GM18511 (cell line): ENCODE measurements around the gene GPR31.
A peak's percentile ranks its signal among the peaks of the same experiment; 100 is the strongest.
"Not testable (repeated sequence)": the region's sequence is repeated elsewhere in the genome, so short reads cannot be mapped to it uniquely, and the experiment has no call there.

Experiments used
- ATAC-seq: cut with Tn5 transposase; IDR thresholded peaks from one replicate; pipeline ENCODE4 v1.9.1; 2021; ENCODE audit warnings: mild to moderate bottlenecking, moderate library complexity; ENCODE audit not compliant: unreplicated experiment

GPR31 gene

DNA sequence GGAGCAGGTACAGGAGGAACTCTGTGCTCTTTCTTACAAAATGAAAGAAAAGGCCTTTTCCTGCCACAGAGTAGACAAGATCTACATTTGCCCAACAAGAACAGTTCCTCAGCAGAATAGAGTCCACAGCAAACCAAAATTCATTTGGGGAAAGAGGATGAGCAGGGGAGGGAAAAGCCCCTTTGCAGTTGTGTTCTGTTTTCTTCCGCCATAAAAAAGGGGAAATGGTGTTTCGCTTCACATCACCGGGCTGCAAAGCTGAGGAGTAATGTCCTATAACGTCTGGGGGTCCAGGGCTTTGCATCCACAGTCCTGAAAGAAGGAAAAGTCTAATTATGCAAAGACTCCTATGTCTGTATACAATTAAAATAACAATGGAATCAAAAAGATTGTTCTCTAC, at the start of gene GPR31:
GPR31 (minus strand) TSS at position 118 of the 400 bp plus-strand sequence. CDS start 149 bp downstream, outside the sequence.
- ATAC-seq: no peak

GRCh38 chr6:167207527-167207926, 49.7 kb upstream of the GPR31 start:
- ATAC-seq: no peak

GRCh38 chr6:167205316-167205715, 47.5 kb upstream of the GPR31 start:
- not testable (repeated sequence) for ATAC-seq

GRCh38 chr6:167204059-167204348, 46.2 kb upstream of the GPR31 start:
- not testable (repeated sequence) for ATAC-seq

DNA sequence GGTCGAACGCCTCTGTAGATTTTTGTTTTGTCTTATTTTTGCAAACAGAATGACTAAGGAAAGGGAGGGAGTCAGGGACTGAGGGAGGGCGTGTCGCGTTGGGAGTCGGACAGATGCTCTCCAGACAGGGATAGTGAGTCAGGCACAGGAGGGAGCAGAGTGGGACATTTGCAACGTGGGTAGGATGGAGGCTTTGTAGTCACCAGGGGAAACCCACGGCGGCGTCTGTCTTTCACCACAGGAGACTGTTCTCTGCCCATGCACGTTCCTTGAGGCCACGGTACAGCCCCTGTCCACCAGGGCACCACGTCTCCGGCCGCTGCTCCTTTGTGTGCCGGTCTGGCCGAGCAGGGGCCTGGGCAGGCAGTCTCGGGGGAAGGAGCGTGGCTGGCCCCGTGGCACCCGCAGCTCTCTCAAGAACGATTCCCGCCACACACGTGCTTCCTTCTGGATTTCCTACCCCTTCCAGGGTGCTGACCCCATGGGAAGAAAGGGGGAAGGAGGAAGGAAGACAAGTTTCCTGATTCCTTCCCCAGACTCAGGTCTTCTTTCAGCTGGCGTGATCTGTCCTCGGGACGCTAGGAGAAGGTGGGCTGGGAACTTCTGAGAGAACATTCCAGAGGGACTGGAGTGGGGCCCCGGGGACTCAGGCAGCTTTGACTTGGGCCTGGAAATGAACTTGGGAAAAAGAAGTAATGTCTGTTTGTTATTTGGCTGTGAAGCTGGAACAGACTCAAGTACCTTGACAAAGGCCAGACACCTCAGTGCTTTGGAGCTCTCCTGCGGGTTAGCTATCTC, 45.7 kb upstream of the GPR31 start:
- ATAC-seq: not testable (repeated sequence)

DNA sequence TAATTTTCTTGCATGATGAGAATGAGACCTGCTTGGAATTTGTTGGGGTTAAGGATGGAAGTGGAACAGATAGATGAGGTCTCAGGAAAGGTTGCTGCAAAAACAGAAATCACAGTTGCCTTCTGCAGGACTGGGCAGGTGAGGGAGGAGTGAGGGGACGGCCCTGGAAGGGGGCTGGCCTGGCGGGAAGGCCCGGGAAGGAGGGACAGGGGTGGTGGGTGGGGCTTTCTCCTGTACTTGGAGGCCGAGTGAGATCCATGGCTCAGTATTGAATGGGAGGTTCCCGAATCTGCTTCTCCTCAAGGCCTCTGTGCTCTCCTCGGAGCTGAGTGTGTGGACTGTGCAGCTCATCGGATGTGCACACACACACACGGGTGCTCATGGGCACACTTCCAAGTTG, 44.8 kb upstream of the GPR31 start:
- ATAC-seq: not testable (repeated sequence)

DNA sequence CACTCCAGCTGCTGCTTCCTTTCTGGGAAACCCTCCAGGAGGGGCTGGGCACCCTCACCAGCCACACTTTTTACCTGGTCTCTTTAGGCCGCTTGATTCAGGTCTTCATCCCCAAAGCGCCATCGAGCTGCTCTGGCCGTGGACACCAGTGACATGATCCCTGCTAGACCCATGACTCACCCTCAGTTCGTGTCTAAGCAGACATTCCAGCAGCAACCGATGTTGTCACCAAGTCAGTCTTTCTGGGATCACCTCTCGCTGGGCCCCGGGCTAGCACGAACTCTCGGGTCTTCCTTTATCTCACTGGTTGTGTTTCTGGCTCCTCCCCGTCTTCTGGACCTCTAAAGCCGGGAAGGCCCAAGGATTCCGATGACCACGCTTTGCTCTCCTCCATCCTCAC, 43.0 kb upstream of the GPR31 start:
- no peak for ATAC-seq

GRCh38 chr6:167195941-167196610, 38.3 kb upstream of the GPR31 start:
- not testable (repeated sequence) for ATAC-seq

DNA sequence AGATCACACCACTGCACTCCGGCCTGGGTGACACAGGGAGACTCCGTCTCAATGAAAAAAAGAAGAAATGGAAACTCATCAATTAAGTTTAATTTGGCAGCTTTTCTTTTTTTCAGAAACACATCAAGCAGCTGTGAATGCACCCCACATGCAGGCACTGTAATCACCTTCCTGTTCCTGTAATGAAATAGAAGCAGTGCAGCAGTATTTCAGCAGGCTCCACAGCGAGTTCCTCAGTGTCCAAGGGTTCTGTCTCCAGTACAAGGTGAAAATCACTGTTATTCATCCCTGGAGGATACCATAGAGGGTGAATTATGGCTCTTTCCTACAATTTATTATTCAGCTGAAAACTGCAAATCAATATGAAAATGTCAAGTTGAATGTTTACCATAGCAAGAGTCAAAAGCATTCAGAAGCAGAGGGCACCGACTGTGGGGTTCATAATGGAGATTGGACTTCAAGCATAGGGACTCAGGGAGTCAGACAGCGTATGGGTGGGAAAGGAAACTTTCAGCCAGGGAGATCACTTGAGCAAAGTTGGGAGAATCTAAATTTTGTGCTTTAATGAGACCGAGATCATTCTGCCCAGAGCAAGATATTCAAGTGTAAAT, 35.8 kb upstream of the GPR31 start:
- not testable (repeated sequence) for ATAC-seq

- not testable (repeated sequence) for ATAC-seq
Measured at GRCh38 chr6:167191043-167191583, 33.3 kb upstream of the GPR31 start.

DNA sequence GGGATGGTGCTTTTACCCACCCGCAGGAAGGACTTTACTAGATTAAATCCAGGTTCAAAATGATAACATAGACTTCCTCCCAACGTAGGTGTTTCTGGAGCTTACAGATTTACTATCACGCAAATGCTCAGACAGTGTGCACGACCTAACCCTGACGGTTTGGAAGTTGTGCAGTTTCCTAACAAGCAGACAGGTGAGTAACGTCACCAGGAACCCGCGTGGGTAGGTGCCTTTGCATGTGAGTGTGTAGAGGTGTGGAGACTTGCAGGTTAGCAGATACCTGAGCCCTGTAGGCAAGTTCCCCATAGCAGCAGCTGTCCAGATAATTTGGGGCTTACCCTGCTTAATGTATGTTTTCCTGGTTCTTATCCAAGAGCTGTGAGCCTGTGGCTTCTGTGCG, 29.5 kb upstream of the GPR31 start:
- ATAC-seq: not testable (repeated sequence)

- not testable (repeated sequence) for ATAC-seq
Measured at GRCh38 chr6:167185101-167185500, 27.3 kb upstream of the GPR31 start.

DNA sequence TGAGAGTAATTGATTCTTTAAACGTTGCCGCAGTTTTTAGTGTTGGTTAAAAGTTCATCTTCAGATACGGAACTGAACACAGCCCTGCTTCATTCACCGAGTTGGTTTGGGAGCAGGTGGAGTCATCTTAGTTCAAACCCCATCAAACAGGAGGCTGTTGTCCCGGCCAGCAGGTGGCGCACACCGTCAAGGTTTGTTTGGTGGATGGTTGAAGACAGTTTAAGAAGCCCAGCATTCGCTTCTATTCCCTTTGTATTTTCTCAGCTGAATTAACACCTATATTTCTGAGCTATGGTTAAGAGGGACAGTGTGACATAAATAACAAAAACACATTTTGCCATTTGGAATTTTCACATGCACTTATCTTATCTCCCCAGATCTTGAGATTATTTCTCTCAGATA, 25.1 kb upstream of the GPR31 start:
- peak; percentile 87 for ATAC-seq

GRCh38 chr6:167181351-167181750, 23.6 kb upstream of the GPR31 start:
- ATAC-seq: not testable (repeated sequence)

DNA sequence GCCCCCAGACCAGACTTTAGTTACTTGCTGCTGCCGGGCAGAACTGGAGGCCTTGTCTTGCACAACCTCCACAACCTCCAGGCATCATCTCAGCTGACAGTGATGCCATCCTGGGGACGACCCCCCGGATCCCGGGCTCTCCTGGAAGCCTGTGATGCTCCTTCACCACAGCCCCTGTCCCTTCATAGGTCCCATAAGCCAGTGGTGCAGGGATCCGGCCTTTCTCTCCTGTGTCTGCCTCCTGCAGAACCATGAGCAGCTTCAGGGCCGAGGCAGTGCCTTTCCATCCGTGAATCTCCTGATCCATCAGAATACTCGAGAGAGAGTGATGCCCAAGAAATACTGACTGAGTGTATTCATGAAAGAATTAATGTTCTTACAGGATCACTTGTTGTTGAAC, 22.3 kb upstream of the GPR31 start:
- ATAC-seq: not testable (repeated sequence)

- ATAC-seq: not testable (repeated sequence)
Measured at GRCh38 chr6:167178896-167179655, 21.3 kb upstream of the GPR31 start.

DNA sequence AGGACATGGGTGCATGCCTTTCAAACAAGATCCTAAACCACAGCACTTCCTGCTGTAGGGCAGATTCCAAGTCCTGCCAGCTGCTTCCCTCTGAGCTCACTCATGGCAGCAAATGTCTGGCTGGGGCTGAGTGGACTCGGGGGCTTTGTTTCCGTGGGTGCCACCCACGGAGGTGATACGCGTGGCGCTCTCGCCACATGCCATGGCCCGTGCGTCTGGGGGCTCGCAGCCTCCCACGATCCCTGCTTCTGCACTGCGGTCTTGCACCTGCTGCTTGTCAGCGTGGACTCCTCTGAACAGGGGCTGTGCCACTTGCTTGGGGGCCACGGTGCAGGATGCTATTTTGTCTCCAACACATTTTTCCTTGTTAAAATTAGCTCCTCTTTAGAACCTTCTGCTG, 19.5 kb upstream of the GPR31 start:
- not testable (repeated sequence) for ATAC-seq

DNA sequence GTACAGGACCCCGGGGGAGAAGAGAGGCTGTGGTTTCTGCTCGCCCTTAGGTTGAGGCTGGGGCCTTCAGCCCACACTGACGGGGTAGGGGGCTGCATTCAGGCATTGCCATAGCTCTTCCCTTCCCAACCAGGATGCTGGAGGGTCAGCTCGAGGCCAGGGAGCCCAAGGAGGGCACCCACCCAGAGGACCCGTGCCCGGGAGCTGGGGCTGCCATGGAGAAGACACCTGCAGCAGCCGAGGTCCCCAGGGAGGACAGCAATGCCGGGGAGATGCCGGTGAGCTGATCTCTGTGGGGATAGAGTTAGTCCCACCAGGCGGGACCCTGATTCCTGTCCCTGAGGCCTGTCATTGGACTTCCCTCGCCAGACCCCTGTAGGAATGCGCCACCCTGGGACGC, 14.2 kb upstream of the GPR31 start:
- ATAC-seq: not testable (repeated sequence)

- ATAC-seq: not testable (repeated sequence)
Measured at GRCh38 chr6:167171300-167171699, 13.5 kb upstream of the GPR31 start.

- ATAC-seq: not testable (repeated sequence)
Measured at GRCh38 chr6:167169867-167170266, 12.1 kb upstream of the GPR31 start.

DNA sequence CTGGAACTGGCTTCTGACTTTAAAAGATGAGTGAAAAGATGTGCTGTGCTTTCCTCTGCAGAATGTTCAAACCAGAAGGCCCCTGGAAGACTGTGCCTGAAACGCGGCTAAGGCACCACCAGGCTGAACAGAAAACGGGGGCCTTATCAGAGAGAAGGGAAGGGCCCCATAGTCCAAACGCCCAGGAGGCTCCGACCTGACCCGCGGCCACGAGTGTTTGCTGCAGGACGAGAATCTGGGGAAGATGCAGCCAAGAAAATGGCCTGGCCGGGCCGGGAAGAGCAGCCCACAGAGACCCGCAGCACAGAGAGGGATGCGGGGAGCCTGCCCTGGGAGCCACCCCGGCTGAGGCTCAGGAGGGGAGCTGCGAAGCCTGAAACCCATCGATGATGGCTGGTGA, 10.5 kb upstream of the GPR31 start:
- not testable (repeated sequence) for ATAC-seq
